GM21447 (cell line): ENCODE data around the gene ATXN7.

ENCODE experiments used
- ATAC-seq: cut with Tn5 transposase; IDR thresholded peaks from one replicate; pipeline ENCODE4 v1.9.1; 2021; ENCODE audit not compliant: unreplicated experiment

Gene ATXN7

DNA sequence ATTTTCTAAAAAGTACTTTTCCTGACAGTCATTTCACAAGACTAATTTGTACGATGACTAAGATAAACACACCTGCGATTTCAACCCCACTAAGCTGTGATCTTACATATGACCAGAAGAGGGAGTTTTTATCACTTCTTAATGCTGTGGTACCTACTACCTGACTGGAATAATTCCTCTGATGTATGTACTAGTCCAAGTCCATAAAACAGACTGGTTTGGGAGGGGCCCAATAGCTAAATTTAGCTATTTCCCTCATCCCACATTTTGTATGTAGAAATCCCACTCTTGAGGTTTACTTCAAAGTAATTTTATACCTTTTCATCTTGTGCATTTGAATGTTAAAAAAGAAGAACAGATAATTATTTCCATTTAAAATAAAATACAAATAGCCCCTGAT, 98.2 kb downstream of the ATXN7 start:
- peak; percentile 79 for ATAC-seq

DNA sequence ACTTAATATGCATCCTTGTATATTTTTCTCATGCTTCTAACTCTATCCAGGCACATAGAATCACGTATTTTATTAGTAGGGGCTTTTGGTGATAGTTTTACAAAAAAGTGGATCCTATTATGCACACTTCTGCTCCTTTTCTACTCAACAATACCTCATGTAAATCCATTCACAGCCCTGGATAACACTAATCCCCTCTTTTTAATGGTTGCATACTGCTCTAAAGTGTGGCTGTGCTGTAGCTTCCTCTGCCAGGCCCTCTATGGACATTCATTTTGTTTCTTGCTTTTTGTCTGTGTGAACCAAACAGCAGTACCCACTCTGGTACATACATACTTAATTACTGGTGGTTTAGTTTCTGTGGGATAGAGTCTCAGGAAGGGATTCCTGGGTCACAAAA, 99.8 kb downstream of the ATXN7 start:
- no peak for ATAC-seq

GRCh38 chr3:63964681-63965485, 101.2 kb downstream of the ATXN7 start:
- no peak for ATAC-seq

GRCh38 chr3:63966007-63966406, 102.3 kb downstream of the ATXN7 start:
- ATAC-seq = no peak

DNA sequence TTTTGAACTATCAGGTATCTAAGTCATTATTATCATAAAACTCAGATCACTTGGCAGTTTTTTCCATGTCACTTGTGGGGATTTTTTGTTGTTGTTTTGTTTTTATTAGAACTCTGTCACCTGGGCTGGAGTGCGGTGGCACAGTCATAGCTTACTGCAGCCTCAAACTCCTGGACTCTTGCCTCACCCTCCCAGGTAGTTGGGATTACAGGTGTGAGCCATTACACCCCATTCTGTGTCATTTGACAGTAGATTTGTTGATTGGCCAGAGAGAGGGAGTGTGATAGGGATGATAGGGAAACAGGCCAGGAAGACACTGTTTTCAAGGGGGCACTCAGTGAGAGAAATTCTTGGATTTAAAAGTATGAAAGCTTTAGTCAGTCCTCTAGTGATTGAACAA, 103.2 kb downstream of the ATXN7 start:
- no peak for ATAC-seq

GRCh38 chr3:63967675-63968611, 104.3 kb downstream of the ATXN7 start:
- ATAC-seq = peak; percentile 67

DNA sequence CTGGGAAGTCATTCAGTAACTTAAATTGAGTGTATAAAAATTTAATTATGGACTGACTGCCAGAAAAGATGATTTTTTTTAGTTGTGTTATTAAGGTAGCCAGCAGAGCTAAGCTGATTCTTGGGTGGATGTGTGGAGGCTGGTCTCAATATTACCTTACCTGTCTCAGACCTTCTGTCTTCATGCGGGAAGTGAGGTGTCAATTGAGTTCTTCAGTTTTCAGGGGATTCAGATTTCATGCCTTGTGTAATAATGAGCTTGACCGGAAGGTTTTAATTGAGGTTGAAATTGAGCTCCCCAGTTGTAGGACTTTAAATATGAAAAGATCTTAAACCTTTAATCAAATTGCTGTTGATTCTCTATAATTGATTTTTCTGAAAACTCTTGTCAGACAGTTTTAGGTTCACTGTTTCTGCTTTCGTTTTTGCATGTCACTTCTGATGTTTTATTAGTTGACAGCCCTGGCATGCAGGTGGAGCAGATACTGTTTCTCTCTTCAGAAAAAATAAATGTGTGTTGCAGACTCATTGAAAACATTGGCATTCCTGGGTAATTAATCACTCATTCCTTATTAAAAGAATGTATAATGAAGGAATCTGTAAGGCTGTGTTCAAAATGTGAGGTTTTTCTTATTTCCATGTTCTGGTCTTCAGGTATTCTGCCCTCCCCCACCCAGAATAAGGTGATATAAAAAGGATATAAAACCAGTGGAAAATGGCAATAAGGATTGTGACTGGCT, 105.1 kb downstream of the ATXN7 start:
- peak; percentile 28 for ATAC-seq

- ATAC-seq = no peak
Measured at GRCh38 chr3:63969876-63970275, 106.2 kb downstream of the ATXN7 start.

GRCh38 chr3:63970631-63971475, 107.2 kb downstream of the ATXN7 start:
- no peak for ATAC-seq

DNA sequence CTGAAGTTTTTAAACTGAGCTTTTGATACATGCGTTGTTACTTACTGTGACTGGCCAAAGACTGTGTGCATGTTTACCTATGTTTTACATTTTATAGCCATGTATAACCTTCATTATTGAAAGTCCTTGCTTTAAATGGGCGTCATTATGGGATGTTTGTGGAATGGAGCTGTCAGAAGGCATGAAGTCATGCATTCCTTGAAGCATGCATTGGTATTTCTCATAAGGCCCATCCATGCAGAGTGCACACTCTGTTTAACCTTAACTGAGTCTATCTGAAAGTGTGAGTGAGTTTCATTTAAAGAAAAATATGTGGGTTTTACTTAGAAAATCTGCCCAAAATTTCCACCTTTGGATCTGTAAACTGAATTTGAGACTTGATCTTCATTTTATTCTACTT, 108.5 kb downstream of the ATXN7 start:
- ATAC-seq = no peak

DNA sequence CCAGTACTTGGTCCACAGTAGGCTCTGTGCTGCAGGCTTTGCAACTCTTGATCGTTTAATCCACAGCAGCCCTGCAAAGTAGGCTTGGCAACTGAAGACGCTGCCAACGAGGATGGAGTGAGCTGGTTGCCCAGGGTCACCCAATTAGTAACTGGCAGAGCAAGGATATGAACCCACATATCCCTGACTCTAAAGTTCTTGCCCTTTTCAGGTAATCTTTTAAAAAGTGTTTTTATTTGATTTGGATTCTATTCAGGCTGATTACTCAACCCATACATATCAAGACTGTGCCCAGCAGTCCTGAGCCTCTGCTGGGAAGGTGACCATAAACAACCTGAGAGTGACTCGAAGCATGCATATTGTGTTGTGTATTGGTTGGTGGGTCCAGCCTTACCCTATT, 109.3 kb downstream of the ATXN7 start:
- no peak for ATAC-seq

DNA sequence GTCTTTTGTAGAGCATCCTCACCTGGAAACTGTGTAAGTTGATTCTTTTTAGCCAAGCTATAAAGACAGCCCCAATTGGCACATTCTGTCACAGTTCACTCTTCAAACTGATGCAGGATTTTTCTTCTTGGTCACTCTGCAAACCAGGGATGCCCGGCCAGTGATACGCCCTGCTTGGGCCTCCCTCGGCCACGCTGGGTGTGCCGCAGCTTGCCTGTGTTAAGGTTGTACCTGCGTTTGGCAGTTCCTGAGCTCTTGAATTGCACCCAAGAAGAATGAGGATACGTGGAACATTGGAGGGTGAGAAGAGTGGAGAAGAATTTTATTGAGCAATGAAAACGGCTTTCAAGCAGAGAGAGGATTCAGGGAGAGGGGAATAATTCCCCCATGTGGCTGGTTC, 109.7 kb downstream of the ATXN7 start:
- ATAC-seq = no peak

GRCh38 chr3:63974451-63974850, 110.8 kb downstream of the ATXN7 start:
- ATAC-seq = no peak

- no peak for ATAC-seq
Measured at GRCh38 chr3:63975723-63976122, 112.1 kb downstream of the ATXN7 start.

- no peak for ATAC-seq
Measured at GRCh38 chr3:63976161-63976871, 112.6 kb downstream of the ATXN7 start.

DNA sequence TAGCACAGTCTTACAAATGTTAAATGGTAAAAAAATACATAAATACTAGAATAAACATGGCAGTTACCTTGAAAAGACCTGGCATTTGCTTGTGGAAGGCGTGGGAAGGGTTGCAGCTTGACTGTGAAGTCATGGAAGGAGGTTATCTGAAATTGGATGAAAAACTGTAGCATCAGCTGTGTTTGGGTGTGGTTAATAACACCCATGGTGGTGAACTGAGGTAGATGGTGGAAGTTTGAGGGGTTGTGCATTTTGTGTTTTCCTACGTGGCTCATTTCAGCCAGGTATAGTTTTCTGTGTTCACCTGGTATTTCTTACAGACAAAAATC, 113.2 kb downstream of the ATXN7 start:
- no peak for ATAC-seq

GRCh38 chr3:63977893-63978292, 114.2 kb downstream of the ATXN7 start:
- ATAC-seq = no peak

- ATAC-seq = no peak
Measured at GRCh38 chr3:63979093-63979885, 115.6 kb downstream of the ATXN7 start.

- no peak for ATAC-seq
Measured at GRCh38 chr3:63980019-63980418, 116.4 kb downstream of the ATXN7 start.
